NCI-H345 treated with DMSO at 0.1 percent for 48 hours (cell line): Measurements from ENCODE around the gene PHC2.
"Not testable (repeated sequence)": the region's sequence is repeated elsewhere in the genome, so short reads cannot be mapped to it uniquely, and the experiment has no call there.

ENCODE experiments used
- DNase-seq: peaks from one replicate; lab custom pipeline; 2025; ENCODE audit not compliant: unreplicated experiment; lab: John Stamatoyannopoulos, UW

PHC2 gene

DNA sequence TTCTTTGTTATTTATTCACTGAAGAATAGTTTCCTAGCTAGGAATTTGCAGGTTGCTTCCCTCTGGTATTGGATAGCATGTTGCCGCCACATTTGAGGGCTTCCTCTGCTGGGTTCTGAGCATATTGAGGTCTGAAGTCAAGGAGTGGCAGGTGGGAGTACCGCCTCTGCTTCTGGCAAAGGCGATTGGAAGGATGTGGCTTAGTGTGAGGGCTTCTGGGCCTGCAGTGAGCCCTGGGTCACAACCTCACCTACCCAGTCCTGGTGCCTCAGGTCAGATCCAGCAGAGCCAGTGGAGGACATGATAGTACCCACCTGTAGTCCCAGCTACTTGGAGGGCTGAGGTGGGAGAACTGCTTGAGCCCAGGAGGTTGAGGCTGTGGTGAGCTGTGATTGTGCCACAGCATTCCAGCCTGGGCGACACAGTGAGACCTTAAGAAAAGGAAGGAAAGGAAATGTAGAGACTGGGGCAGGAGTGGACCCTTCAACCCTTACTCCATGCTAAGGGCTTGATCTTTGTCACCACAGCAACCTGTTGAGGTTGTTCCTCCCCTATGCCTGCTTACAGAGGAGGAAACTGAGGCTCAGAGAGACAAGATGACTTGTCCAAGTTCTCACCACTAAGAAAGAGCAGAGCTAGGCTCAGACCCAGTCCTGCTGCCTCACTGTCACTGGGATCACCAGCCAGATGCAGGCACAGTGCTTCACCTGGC lies 132.8 kb downstream of the PHC2 start:
- no peak for DNase-seq

DNA sequence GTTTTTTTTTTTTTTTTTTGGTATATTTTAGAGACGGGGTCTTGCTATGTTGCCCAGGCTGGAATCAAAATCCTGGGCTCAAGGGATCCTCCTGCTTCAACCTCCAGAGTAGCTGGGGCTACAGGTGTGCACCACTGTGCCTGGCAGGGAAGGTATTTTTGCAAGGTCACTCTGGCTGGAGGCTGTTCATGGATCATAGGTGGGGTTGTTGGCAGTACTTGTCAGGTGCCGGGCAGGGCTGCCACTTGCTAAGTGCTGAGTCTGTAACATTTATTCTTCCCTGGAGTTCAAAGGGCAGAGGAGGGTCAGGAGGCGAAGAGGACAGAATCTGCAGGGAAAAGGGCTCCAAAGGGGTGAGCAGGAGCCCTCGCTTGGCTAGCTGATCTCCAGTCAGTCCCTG lies 134.1 kb downstream of the PHC2 start:
- no peak for DNase-seq

DNA sequence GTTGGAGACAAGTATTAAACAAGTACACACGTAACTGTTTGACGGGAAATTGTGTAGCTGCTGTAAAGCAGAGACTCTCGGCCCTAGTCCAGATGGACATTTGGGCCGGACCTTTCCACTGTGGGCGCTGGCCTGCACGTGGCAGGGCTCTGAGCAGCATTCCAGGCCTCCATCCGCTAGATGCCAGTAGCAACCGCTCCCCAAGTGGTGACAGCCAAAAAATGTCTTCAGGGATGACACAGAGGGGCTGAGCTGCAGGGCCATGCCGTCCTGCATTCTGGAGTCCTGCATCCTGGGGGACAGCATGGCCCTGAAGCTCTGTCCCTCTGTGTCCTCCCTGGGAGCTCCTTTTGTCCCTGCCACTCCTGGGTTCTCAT lies 134.8 kb downstream of the PHC2 start:
- no peak for DNase-seq

DNA sequence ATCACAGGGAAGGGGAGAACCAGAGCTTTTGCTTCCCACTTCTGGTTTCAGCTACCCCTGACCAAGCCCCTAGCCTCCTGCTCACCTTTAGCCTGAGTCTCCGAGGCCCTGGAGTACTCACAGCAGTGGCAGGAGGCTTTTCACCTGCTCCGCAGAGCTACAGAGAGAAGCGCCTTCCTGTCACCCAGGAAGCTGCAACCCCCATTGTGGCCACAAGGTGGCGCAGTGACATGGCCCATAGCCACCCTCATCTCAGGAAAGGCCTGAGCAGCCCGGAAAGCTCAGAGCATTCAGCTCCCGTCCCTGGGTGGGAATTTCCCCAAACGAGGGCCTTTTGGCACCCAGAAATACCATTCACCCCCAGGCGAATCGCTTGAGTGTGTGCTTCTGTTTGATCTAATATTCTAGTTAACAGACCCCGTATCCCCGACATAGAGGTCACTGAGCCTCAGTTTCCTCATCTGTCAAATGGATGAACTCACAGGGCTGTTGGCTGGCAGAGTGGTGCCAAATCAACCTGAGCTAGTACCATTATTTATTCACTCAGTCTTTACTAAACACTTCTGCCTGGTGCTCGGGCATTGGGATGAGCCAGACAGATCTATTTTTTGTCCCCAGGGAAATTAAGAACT lies 135.3 kb downstream of the PHC2 start:
- DNase-seq = peak; percentile 46

DNA sequence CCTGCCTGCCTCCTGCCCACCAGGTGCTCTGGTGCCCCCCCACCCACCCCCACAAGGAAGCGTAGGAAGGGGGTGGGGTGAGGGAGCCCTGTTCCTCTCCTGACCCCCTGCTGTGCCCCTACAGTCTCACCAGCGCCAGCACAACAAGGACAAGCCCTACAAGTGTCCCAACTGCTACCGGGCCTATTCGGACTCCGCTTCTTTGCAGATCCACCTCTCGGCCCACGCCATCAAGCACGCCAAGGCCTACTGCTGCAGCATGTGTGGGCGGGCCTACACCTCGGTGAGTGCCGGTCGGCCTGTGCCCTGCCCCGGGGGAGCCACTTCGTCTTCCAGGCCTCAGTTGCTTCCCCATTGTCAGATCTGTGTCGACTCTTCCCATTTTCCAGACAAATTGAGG lies 135.9 kb downstream of the PHC2 start:
- no peak for DNase-seq

DNA sequence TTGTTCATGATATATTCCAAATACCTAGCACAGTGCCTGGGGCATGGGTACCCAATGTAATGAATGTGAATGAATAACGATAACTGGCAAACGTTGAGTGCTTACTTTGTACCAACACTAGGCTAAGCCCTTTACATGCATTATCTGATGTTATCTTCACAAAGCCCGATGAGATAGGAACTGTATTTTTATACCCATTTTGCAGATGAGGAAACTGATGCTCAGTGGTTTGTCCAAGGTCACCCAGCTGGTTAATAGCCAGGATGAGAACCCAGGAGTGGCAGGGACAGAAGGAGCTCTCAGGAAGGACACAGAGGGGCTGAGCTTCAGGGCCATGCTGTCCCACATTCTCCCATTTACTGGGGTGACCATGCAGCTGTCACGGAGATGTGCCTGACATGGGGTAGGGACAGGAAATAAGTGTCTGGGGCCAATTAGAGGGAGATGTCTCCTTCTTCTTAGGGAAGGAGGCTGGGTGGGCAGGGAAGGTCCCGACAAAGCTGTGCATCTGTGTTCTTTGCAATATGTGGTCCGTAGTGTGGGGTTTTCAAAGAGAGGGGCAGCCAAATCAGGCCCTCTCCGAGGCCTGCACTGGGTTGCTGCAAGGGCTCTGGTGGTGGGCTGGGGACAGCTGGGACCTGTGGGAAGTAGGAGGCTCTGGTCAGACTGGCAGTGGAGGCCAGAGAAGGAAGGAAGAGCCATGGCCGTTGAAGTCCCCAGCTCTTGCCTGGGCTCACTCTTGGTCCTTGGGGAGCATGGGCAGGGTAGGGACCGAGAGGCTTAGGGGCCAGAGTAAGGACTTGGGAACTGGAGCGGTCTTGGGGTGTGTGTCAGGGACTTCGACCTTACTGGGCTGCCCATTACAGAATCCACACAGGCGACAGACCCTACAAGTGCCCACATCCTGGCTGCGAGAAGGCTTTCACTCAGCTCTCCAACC lies 136.6 kb downstream of the PHC2 start:
- DNase-seq = no peak

DNA sequence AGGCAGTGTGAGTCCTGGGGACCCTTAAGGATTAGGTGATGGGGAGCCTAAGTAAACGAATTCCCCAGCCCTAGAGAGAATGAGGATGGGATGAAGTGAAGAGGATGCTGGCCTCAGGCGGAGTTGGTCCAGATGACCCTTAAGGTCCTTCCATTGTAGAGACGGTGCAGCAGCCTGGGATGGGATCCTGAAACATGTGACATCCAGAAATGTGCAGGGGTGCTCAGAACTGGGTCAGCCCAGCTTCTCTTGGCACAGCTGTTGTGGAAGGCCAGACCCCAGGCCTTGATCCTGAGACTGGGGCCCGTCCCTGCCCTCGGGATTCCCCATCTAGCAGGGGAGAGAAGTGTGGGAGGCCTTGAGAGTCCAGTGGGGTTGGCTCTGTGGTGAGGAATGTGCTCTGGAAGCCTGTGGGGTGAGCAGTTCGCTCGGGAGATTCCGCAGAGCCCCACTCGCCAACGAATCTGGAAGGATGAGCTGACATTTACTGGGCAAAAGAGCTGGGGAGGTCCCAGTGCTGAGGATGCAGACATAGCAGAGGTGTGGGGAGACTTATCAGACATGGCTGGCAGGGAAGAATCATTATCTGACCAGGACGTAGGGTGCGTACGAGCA lies 138.1 kb downstream of the PHC2 start:
- DNase-seq = no peak

DNA sequence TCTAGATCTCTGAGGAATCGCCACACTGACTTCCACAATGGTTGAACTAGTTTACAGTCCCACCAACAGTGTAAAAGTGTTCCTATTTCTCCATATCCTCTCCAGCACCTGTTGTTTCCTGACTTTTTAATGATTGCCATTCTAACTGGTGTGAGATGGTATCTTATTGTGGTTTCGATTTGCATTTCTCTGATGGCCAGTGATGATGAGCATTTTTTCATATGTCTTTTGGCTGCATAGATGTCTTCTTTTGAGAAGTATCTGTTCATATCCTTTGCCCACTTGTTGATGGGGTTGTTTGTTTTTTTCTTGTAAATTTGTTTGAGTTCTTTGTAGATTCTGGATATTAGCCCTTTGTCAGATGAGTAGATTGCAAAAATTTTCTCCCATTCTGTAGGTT lies 140.3 kb downstream of the PHC2 start:
- DNase-seq = not testable (repeated sequence)

DNA sequence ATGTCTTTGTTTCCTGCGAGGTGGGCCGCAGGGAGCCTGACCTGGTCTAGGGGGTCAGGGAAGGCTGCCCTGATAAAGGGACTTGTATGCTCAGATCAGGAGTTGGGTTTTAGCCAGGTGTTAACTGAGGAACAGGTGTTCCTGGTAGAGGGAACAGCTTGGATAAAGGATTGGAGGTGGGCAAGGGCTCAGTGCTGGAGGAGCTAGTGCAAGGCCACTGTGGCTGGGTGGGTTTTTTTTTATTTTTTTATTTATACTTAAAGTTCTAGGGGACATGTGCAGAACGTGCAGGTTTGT lies 141.1 kb downstream of the PHC2 start:
- DNase-seq = no peak

DNA sequence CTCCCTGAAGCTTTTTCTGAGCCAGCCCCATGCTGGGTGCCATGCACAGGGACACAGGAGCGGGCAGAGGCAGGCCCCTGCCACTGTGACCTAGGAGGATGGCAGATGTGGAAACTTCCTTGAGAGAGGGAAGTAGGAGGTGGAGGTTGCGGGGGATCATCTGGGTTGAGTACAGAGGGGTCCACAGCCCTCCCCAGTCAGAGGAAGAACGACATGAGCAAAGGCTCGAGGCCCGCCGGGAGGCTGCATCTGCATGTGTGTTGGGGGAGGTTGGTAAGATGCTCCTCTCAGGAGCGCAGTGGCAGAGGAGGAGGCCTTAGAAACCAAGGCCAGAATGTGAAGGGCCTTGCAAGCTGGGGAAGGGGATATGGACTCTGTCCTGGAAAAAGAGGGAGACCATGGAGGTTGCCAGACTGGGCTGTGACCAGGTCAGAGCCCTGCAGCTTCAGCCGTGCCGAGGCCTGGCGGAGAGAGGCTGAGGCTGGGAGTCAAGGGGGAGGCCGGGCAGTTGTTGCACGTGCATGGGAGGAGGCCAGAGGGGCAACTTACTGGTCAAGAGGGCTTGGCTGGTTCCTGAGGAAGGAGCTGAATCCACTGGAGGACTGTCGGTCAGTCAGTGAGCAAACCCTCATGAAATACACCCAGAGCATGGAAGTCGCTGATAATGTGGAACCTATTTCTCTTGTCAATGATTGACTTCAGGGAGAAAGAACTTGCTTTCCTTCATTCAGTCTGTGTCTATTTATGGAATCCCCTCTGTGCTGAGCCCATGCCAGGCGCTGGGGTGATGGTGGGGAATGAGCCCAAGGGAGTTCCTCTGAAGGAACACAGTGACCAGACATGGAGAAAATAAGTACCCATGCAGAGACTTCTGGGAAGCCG lies 141.7 kb downstream of the PHC2 start:
- no peak for DNase-seq

DNA sequence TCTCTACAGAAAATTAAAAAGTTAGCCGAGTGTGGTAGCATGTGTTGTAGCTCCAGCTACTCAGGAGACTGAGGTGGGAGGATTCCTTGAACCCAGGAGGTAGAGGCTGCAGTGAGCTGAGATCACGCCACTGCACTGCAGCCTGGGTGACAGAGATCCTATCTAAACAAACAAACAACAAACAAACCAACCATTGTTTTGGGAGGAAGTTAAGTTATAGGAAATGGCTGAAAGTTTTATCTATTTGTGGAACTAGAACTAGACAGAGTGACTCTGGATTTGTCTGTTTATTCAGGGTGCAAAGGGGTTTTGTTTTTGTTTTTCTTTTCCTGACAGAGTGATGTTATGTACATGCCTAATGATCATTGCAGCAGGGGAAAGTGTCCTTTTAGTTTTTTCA lies 143.6 kb downstream of the PHC2 start:
- no peak for DNase-seq

DNA sequence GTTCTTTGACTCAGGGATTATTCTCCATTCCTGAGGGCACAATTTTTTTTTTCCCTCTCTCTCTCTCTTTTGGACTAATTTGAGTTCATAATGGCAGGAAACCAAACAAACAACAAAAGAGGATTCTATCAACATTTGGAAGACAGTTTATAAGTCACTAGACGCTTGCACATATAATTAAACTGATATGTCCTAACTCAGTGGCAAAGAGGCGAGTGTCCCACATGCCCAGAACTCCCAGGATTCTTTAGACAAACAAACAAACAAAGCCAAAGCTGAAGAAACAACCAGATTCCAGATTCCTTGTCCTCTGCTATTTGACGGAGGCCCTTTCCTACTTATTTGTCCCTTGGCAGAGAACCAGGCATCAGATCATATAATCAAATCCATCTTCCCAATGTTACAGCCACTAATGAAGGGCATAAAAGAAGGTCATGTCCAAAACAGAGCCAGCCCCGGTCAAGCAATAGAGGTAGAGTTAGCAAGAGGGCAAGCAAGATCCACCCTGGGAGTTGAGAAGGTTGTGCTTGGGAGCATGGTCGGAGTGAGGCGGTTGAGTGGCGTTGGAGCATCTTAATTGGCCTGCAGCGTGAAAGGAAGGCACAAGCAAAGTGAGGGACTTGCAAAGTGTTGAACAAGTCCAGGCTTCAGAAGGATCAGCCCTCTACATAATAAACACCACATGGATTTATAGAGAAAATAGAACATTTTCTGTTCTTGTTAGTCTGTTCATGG lies 144.3 kb downstream of the PHC2 start:
- DNase-seq = no peak

DNA sequence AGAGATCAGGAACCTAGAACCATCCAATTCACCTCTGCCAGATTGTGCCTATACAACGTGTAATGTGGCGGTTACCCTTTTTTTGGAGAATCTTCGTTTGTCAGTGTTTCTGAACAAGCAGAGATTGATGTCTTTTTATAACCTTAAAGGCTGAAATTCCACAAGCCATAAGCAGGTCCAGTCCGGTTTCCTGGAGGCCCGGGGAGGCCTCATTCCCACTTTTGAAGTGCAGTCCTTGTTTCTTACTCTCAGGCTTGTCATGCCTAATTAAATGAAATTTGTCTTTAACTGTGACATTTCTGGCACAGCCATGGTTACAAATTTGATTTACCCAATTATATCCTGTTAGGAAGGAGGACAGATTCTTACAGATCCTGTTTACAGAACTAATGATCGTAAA lies 146.8 kb downstream of the PHC2 start:
- no peak for DNase-seq

DNA sequence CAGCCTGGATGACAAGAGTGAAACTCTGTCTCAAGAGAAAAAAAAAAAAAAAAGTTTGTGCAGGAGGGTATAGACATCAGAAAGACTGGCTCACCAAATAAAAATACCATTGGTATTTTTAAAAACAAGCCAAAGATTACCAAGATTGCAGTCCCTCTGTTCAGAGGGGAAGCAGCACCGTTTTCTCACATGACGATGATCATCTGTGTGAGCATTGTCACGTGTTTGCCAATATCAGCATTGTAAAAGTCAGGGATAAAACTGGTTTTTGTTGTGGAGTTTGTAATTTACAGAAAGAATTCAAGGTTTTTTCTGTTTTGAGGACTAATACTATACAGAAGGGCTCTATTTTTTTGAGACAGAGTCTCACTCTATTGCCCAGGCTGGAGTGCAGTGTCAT lies 148.1 kb downstream of the PHC2 start:
- DNase-seq = no peak

DNA sequence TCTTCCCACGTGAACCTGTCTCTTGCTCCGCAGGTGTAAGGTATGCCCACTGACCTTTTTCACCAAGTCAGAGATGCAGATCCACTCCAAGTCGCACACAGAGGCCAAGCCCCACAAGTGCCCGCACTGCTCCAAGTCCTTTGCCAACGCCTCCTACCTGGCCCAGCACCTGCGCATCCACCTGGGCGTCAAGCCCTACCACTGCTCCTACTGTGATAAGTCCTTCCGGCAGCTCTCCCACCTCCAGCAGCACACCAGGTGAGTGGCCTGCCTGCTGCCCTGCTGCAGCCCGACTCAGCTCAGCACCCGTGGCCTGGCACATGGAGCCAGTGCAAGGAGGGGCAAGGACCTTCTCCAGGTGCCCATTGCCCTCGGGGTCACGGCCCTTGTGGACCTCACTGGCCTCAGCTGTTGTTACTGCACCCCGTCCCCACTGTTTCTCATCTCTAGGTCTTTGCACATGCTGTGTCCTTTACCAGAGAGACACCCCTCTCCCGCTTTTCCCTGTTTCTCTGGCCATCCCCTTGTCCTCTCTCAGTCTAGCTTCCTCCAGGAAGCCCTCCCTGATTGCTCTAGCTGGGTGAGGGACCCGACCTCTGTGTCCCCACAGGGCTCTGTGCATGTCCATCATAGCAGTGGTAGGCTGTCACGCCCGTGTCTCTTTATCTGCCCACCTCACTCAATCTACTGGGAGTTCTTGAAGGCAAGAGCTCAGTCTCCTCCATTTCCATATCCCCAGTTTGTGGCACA lies 149.2 kb downstream of the PHC2 start:
- no peak for DNase-seq

DNA sequence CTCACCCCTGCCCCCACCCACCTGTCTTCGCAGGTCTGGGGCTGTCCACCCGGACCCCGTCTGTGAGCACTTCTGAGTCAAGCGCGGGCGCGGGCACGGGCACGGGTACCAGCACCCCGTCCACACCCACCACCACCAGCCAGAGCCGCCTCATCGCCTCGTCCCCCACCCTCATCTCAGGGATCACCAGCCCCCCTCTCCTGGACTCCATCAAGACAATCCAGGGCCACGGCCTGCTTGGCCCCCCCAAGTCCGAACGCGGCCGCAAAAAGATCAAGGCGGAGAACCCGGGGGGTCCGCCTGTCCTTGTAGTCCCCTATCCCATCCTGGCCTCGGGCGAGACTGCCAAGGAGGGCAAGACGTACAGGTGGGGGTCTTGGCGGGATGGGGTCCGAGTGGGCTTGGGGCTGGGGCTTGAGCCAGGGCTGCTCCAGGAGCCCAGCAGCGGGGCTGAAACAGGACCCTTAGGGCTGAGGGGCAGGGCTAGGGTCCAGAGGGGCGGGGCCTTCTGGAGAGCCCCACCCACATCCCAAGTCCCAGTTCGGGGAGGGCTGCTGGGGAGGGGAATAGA lies 150.7 kb downstream of the PHC2 start:
- no peak for DNase-seq

DNA sequence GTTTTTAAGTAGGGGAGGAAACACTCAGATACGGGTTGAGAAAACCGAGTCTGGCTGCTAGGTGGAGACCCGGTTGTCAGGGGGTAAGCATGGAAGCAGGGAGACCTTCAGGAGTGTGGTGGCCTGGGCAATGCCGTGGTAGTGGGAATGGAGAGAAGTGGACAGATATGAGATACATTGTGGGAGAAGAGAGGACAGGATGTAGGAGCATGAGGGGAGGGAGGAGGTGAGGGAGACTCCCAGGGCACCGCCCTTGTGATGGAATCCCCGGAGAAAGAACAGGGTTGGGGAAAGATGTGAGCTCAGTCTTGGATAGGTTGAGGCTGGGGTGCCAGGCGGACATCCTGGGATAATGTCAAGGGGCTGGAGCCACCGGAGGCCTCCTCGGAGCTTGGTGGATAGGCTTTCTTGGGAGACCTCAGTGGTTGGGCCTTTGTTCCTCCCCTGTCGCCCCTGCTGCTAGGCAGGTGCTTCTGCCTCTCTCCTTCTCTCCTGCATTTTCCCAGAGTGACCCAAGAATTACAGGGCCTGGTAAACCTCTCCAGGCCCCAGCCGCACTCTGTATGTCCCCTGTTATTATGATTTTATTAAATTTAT lies 153.3 kb downstream of the PHC2 start:
- DNase-seq = no peak

DNA sequence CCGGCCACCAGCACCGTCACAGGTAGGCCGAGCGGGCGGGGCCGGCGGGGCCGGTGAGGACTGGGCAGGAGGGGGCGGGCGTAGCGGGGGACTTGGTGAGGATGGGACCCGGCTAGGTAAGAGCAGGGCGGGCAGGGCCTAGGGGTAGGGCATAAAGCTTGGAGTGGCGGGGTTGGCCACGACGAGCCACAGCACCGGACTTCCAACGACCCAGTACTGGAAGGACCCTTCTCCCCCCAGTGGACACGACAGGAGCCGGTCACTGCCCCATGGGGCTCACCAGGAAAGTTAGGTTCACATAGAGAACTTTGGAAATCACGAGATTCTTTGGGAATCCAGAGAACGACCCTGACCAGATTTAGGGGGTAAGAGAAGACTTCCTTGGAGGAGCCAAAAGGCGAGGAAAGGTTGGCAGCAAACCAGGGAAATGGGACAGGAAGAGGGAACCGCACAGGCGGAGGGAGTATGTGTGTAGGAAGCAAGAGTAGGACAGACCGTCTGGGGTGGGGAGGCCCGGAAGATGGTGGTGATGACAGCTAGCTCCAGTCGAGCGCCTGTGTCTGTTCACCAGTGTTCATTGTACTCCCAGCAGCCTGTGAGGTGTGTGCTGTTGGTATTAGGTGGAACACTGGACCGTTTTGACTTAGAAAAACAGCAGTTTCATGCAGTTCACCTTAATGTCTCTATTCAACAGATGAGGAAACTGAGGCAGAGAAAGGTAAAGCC lies 154.2 kb downstream of the PHC2 start:
- DNase-seq = no peak
